Measurements from ENCODE around the gene ROPN1L. TPM values are rescaled to one million over a fixed set of nuclear protein-coding genes. Genes with fewer than 3 reads are reported as not detected.
A peak's percentile ranks its signal among the peaks of the same experiment; 100 is the strongest.

ROPN1L gene
- total RNA-seq, 2 donors from 2014 or later, result 34.9 TPM; not detected in 1

- H3K4me3 ChIP-seq, result no peak overlapping the region
- DNase-seq (ENCODE audit: low spot score), result no peak
- TF ChIP-seq CTCF (IDR thresholded peaks at IDR 0.05) (no peak), POLR2AphosphoS5 (IDR thresholded peaks at IDR 0.05) (no peak), POLR2A (IDR thresholded peaks at IDR 0.05) (no peak)
- peak overlapping the region in 1 of 2 donors; percentile 14 for H3K27ac ChIP-seq
- no peaks in the 10 kb centered on the region for H3K4me1 ChIP-seq (replicated peaks)
- no peaks in the 10 kb centered on the region for H3K9me3 ChIP-seq
- 45% methylated on average over 21 of the region's 21 CpGs for WGBS
- no peaks in the 10 kb centered on the region for H3K36me3 ChIP-seq
- intact Hi-C loops (cut with DNase I), result no loop called here
- H3K27me3 ChIP-seq (replicated peaks; ENCODE audit: insufficient read depth), result no peaks in the 10 kb centered on the region
Measured at GRCh38 chr5:10467281-10468198, 25.9 kb downstream of the ROPN1L start.

GRCh38 chr5:10468256-10468655, 26.6 kb downstream of the ROPN1L start:
- H3K36me3 ChIP-seq, result no peaks in the 10 kb centered on the region
- 40% methylated on average over 2 of the region's 2 CpGs for WGBS
- H3K4me3 ChIP-seq, result no peak overlapping the region
- H3K4me1 ChIP-seq (replicated peaks), result no peaks in the 10 kb centered on the region
- no peak overlapping the region for H3K27ac ChIP-seq
- intact Hi-C loops (cut with DNase I), result no loop called here
- DNase-seq (ENCODE audit: low spot score), result no peak
- TF ChIP-seq CTCF (IDR thresholded peaks at IDR 0.05) (no peak), POLR2A (IDR thresholded peaks at IDR 0.05) (no peak), POLR2AphosphoS5 (IDR thresholded peaks at IDR 0.05) (no peak)
- H3K27me3 ChIP-seq (replicated peaks; ENCODE audit: insufficient read depth), result no peaks in the 10 kb centered on the region
- H3K9me3 ChIP-seq, result no peaks in the 10 kb centered on the region

GRCh38 chr5:10469253-10470050, 27.8 kb downstream of the ROPN1L start:
- WGBS, result 77% methylated on average over 8 of the region's 8 CpGs
- no peak overlapping the region for H3K4me3 ChIP-seq
- no peak overlapping the region for H3K27ac ChIP-seq
- intact Hi-C loops (cut with DNase I), result loop anchor here (10.0 kb wide), 1 partner anchor 1555 kb away; no protein-coding TSS in a partner anchor
- no peaks in the 10 kb centered on the region for H3K36me3 ChIP-seq
- TF ChIP-seq CTCF (IDR thresholded peaks at IDR 0.05) (no peak), POLR2A (IDR thresholded peaks at IDR 0.05) (no peak), POLR2AphosphoS5 (IDR thresholded peaks at IDR 0.05) (no peak)
- no peaks in the 10 kb centered on the region for H3K4me1 ChIP-seq (replicated peaks)
- DNase-seq (ENCODE audit: low spot score), result no peak
- H3K9me3 ChIP-seq, result no peaks in the 10 kb centered on the region
- no peaks in the 10 kb centered on the region for H3K27me3 ChIP-seq (replicated peaks; ENCODE audit: insufficient read depth)

- H3K27ac ChIP-seq, result no peak overlapping the region
- no peaks in the 10 kb centered on the region for H3K4me1 ChIP-seq (replicated peaks)
- TF ChIP-seq CTCF (IDR thresholded peaks at IDR 0.05) (no peak), POLR2AphosphoS5 (IDR thresholded peaks at IDR 0.05) (no peak), POLR2A (IDR thresholded peaks at IDR 0.05) (no peak)
- no peak for DNase-seq (ENCODE audit: low spot score)
- no peaks in the 10 kb centered on the region for H3K27me3 ChIP-seq (replicated peaks; ENCODE audit: insufficient read depth)
- 94% methylated on average over 10 of the region's 10 CpGs for WGBS
- H3K9me3 ChIP-seq, result no peaks in the 10 kb centered on the region
- H3K36me3 ChIP-seq, result no peaks in the 10 kb centered on the region
- intact Hi-C loops (cut with DNase I), result loop anchor here (10.0 kb wide), 1 partner anchor 1554 kb away; no protein-coding TSS in a partner anchor
- H3K4me3 ChIP-seq, result no peak overlapping the region
Measured at GRCh38 chr5:10470669-10471068, 29.0 kb downstream of the ROPN1L start.
